AG09309 (cell line): ENCODE measurements around the gene PPIA.
"Not testable (repeated sequence)": the region's sequence is repeated elsewhere in the genome, so short reads cannot be mapped to it uniquely, and the experiment has no call there.

Source experiments
- DNase-seq: peaks from one replicate; pipeline ENCODE4 v3.0.0-alpha.2; 2010; ENCODE audit warnings: low read depth
- H3K4me3 ChIP-seq: 2 replicates; pipeline ENCODE4 v1.5.1; 2011; ENCODE audit warnings: mild to moderate bottlenecking, low read depth, low read length, moderate library complexity; ENCODE audit not compliant: control insufficient read depth
- CTCF ChIP-seq: IDR thresholded peaks from 2 replicates; pipeline ENCODE4 v1.5.1; 2011; ENCODE audit warnings: mild to moderate bottlenecking, low read depth, low read length, inconsistent platforms; ENCODE audit not compliant: insufficient read depth, control insufficient read depth; ENCODE audit errors: missing control alignments

PPIA gene

DNA sequence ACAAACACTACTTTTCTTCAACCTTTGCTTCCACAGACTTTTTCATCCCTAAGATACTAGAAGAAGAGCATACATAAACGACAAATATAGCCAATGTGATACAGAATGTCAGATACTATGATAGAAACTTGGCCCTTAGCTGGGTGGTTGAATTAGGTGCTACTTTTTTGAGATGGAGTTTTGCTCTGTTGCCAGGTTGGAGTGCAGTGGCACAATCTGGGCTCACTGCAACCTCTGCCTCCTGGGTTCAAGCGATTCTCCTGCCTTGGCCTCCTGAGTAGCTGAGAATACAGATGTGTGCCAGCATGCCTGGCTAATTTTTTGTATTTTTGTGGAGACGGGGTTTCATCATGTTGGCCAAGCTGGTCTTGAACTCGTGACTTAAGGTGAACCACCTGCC lies 3.5 kb downstream of the PPIA start:
- H3K4me3 ChIP-seq: no peak overlapping the region
- no peak for TF ChIP-seq CTCF
- DNase-seq: no peak

- TF ChIP-seq CTCF: no peak
- no peak overlapping the region for H3K4me3 ChIP-seq
- DNase-seq: no peak
Measured at GRCh38 chr7:44801890-44802289, 5.4 kb downstream of the PPIA start.

GRCh38 chr7:44802418-44803025 lies 6.0 kb downstream of the PPIA start:
- no peak for DNase-seq
- TF ChIP-seq CTCF: no peak

DNA sequence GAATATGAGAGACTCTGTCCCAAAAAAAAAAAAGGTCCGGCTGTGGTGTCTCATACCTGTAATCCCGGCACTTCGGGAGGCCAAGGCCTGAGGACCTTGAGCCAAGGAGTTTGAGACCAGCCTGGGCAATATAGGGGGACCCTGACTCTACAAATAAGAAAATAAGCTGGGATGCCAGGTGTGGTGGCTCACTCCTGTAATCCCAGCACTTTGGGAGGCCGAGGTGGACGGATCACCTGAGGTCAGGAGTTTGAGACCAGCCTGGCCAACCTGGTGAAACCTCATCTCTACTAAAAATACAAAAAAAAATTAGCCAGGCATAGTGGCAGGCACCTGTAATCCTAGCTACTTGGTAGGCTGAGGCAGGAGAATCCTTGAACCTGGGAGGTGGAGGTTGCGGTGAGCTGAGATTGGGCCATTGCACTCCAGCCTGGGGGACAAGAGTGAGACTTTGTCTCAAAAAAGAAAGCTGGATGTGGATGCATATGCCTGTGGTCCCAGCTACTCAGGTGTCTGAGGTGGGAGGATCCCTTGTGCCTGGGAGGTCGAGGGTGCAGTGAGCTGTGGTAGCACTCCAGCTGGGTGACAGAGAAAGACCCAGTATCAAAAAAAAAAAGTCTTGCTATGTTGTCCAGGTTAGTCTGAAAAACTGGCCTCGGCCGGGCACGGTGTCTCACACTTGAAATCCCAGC lies 7.5 kb downstream of the PPIA start:
- not testable (repeated sequence) for H3K4me3 ChIP-seq, DNase-seq

More at GRCh38 chr7:44802418-44803025, 6.0 kb downstream of the PPIA start:
- no peak overlapping the region for H3K4me3 ChIP-seq

DNA sequence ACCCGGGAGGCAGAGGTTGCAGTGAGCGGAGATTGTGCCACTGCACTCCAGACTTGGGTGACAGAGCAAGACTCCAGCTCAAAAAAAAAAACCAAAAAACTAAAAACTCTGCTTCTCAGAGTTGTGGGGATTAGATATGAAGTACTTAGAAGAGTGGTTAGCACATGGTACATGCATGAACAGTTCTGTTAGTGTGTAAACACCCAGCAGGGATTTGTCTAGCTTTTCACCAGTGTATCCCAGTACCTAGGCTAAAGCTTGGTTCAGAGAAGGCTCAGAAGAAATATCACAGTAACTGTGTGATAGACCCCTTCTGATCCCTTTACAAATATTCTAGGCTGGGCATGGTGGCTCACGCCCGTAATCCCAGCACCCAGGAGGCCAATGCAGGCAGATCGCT lies 9.5 kb downstream of the PPIA start:
- H3K4me3 ChIP-seq: no peak overlapping the region
- no peak for TF ChIP-seq CTCF
- no peak for DNase-seq

- no peak overlapping the region for H3K4me3 ChIP-seq
- no peak for TF ChIP-seq CTCF
- no peak for DNase-seq
Measured at GRCh38 chr7:44808914-44809393, 12.5 kb downstream of the PPIA start.

DNA sequence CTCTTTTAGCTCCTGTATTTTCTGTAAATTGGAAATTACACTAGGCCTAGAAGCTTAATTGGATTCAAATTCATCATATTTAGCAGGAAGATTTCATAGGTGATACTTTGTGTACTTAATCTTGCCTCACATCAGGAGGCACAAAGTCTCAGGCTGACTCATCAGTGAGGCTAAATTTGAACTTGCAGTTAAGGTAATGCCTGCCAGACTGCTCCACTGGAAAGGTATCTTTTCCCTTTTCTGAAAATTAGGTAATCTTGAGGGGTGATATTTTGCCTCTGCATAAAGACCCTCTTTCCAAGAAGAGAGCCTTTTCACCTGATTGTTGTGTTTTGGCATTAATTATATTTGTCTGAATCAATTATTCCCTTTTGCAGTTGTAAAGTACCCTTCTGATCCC lies 14.6 kb downstream of the PPIA start:
- no peak for DNase-seq
- no peak for TF ChIP-seq CTCF

More for the DNA sequence above, 14.6 kb downstream of the PPIA start:
- H3K4me3 ChIP-seq: no peak overlapping the region
